Glutamatergic neuron (in vitro differentiated cells): ENCODE results near the gene TFDP1. TPM values are rescaled to one million over a fixed set of nuclear protein-coding genes. Genes with fewer than 3 reads are reported as not detected.

Experiments
- DNase-seq: peaks from one replicate; pipeline ENCODE4 v3.0.0; 2022
- H3K27ac Mint-ChIP-seq: one replicate; pipeline ENCODE4 v1.8.0; 2020; ENCODE audit warnings: mild to moderate bottlenecking, mixed read lengths, inconsistent platforms; ENCODE audit not compliant: unreplicated experiment
- H3K27me3 Mint-ChIP-seq: one replicate; pipeline ENCODE4 v1.8.0; 2020; ENCODE audit warnings: mild to moderate bottlenecking, moderate library complexity, mixed read lengths, inconsistent platforms; ENCODE audit not compliant: unreplicated experiment
- H3K36me3 Mint-ChIP-seq: one replicate; pipeline ENCODE4 v1.8.0; 2020; ENCODE audit warnings: mild to moderate bottlenecking, mixed read lengths, inconsistent platforms; ENCODE audit not compliant: unreplicated experiment
- H3K4me1 Mint-ChIP-seq: one replicate; pipeline ENCODE4 v1.8.0; 2020; ENCODE audit warnings: mild to moderate bottlenecking, low read depth, mixed read lengths, inconsistent platforms; ENCODE audit not compliant: unreplicated experiment
- H3K4me3 Mint-ChIP-seq: one replicate; pipeline ENCODE4 v1.8.0; 2020; ENCODE audit warnings: mild to moderate bottlenecking, mixed read lengths, inconsistent platforms; ENCODE audit not compliant: unreplicated experiment
- H3K9me3 Mint-ChIP-seq: one replicate; pipeline ENCODE4 v1.8.0; 2020; ENCODE audit warnings: mild to moderate bottlenecking, moderate library complexity, mixed read lengths, inconsistent platforms; ENCODE audit not compliant: unreplicated experiment
- CTCF ChIP-seq: fragments of 200-600 bp; sonication (generic); IDR thresholded peaks from one replicate; pipeline ENCODE4 v1.5.0; 2021; ENCODE audit not compliant: partially characterized antibody, unreplicated experiment
- long read RNA-seq: library from polyadenylated mRNA; unstranded; transcript quantifications from one replicate; pipeline ENCODE4 v2.0.0, GENCODE V29; 2020; ENCODE audit not compliant: unreplicated experiment
- total RNA-seq: library from RNA; stranded (reverse); fragmentation: NEBNext Ultra II Directional; extraction: Animal tissue kit (Norgen Biotek cat#: 25700); gene quantifications from one replicate; pipeline ENCODE4 v1.2.1, GENCODE V29; 2021; ENCODE audit not compliant: unreplicated experiment

The TFDP1 gene
- 62.0 TPM for total RNA-seq
- long read RNA-seq, partial matches to known transcripts: 5 of 21 reads
- long read RNA-seq, other reads (novel, unspliced or antisense): 11 of 21 reads

- Mint-ChIP-seq H3K9me3 (peaks cover 7% of the 10 kb centered on the region), H3K27ac (peak within 1 kb of the TSS; percentile 81), H3K27me3 (peaks cover 9% of the 10 kb centered on the region), H3K36me3 (no peaks in the 10 kb centered on the region), H3K4me3 (peak within 1 kb of the TSS; percentile 96), H3K4me1 (peaks cover 6% of the 10 kb centered on the region)
- peak; percentile 76 for DNase-seq
- TF ChIP-seq CTCF: no peak
These were observed at the start of gene TFDP1 for GRCh38 chr13:113584205-113584869. TFDP1 (plus strand) TSS chr13:113584753; CDS start chr13:113585838, 1,085 bp downstream.

GRCh38 chr13:113535381-113535781 lies 49.2 kb upstream of the TFDP1 start:
- H3K9me3 Mint-ChIP-seq: peaks cover 5% of the 10 kb centered on the region
- no peak overlapping the region for H3K4me3 Mint-ChIP-seq
- peaks cover 3% of the 10 kb centered on the region for H3K27me3 Mint-ChIP-seq
- peaks cover 7% of the 10 kb centered on the region for H3K36me3 Mint-ChIP-seq
- TF ChIP-seq CTCF: no peak
- H3K27ac Mint-ChIP-seq: no peak overlapping the region
- H3K4me1 Mint-ChIP-seq: peaks cover 10% of the 10 kb centered on the region
- no peak for DNase-seq

- Mint-ChIP-seq H3K4me3 (no peak overlapping the region), H3K4me1 (peaks cover 10% of the 10 kb centered on the region), H3K27me3 (peaks cover 3% of the 10 kb centered on the region), H3K36me3 (peaks cover 18% of the 10 kb centered on the region), H3K9me3 (peaks cover 10% of the 10 kb centered on the region), H3K27ac (no peak overlapping the region)
- TF ChIP-seq CTCF: no peak
- no peak for DNase-seq
These were observed 48.0 kb upstream of the TFDP1 start for GRCh38 chr13:113536461-113537110.

- Mint-ChIP-seq H3K4me3 (no peak overlapping the region), H3K27ac (no peak overlapping the region), H3K9me3 (peaks cover 10% of the 10 kb centered on the region), H3K27me3 (peaks cover 3% of the 10 kb centered on the region), H3K4me1 (peaks cover 8% of the 10 kb centered on the region), H3K36me3 (peaks cover 18% of the 10 kb centered on the region)
- no peak for TF ChIP-seq CTCF
- no peak for DNase-seq
These were observed 47.3 kb upstream of the TFDP1 start for GRCh38 chr13:113537205-113537604.
